OCI-LY3 (cell line): ENCODE measurements around the gene LRTM2.

Source experiments
- H2AFZ ChIP-seq: fragments of 200-600, 300-600 bp; shearing (Covaris generic); 2 replicates; pipeline ENCODE4 v1.6.0; 2014; ENCODE audit warnings: antibody characterized with exemption, low read depth, low read length
- H3K27ac ChIP-seq: fragments of 200-600, 300-600 bp; sonication (generic); 2 replicates; pipeline ENCODE4 v1.5.1; 2014; ENCODE audit warnings: mild to moderate bottlenecking, low read length, moderate library complexity, mixed read lengths
- H3K27me3 ChIP-seq: fragments of 200-600, 300-600 bp; sonication (generic); 2 replicates; pipeline ENCODE4 v1.6.1; 2014; ENCODE audit warnings: low read depth, low read length, mixed read lengths
- H3K36me3 ChIP-seq: fragments of 200-600, 300-600 bp; sonication (generic); replicated peaks from 2 replicates; pipeline ENCODE3; 2014; ENCODE audit warnings: low read depth, low read length, mixed read lengths
- H3K4me1 ChIP-seq: fragments of 300-600, 200-600 bp; sonication (generic); 2 replicates; pipeline ENCODE4 v1.6.1; 2014; ENCODE audit warnings: low read length, mixed read lengths
- H3K4me2 ChIP-seq: fragments of 200-600, 300-600 bp; sonication (generic); 2 replicates; pipeline ENCODE4 v1.6.1; 2014; ENCODE audit warnings: low read length, mixed read lengths
- H3K4me3 ChIP-seq: fragments of 300-600, 200-600 bp; sonication (generic); 2 replicates; pipeline ENCODE4 v1.5.1; 2014; ENCODE audit warnings: antibody characterized with exemption, mild to moderate bottlenecking, low read length, moderate library complexity
- H3K79me2 ChIP-seq: fragments of 300-600, 200-600 bp; shearing (Covaris generic); 2 replicates; pipeline ENCODE4 v1.6.1; 2014; ENCODE audit warnings: mild to moderate bottlenecking, low read length, mixed read lengths
- H3K9ac ChIP-seq: fragments of 300-600, 200-600 bp; shearing (Covaris generic); 2 replicates; pipeline ENCODE4 v1.6.0; 2014; ENCODE audit warnings: mild to moderate bottlenecking, low read length, moderate library complexity
- H3K9me3 ChIP-seq: fragments of 200-600, 300-600 bp; shearing (Covaris generic); 2 replicates; pipeline ENCODE4 v1.6.1; 2014; ENCODE audit warnings: low read length, mixed read lengths; ENCODE audit not compliant: insufficient read depth
- H4K20me1 ChIP-seq: fragments of 200-600, 300-600 bp; sonication (generic); 2 replicates; pipeline ENCODE4 v1.6.1; 2016; ENCODE audit warnings: low read length, mixed read lengths; ENCODE audit not compliant: insufficient read depth
- CTCF ChIP-seq: fragments of 200-600, 300-600 bp; sonication (generic); IDR thresholded peaks from 2 replicates; pipeline ENCODE4 v1.5.1; 2014; ENCODE audit warnings: antibody characterized with exemption, low read length, low read depth
- EZH2phosphoT487 ChIP-seq: fragments of 200-600 bp; shearing (Covaris generic); IDR thresholded peaks from 2 replicates; pipeline ENCODE4 v1.6.1; 2018; ENCODE audit warnings: antibody characterized with exemption, mixed run types, low read depth

The LRTM2 gene

DNA sequence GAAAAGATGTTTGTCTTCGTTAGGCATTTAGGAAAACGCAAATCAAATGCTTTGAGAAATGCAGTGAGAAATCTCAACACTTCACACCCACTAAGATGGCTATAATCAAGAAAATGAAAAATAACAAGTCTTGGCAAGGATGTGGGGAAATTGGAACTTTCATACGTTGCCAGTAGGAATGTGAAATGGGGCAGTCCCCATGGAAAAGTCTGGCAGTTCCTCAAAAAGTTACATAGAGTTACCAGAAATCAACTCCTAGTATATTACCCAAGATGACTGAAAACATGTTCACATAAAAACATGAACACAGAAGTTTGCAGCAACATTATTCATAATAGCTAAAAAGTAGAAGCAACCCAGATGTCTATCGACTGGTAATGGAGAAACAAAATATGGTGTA, 41.5 kb upstream of the LRTM2 start:
- Histone ChIP-seq H3K9ac (no peak overlapping the region), H3K79me2 (no peaks in the 10 kb centered on the region), H3K4me2 (no peak overlapping the region), H2AFZ (no peak overlapping the region), H3K4me1 (no peaks in the 10 kb centered on the region), H3K4me3 (no peak overlapping the region), H3K36me3 (peaks cover 20% of the 10 kb centered on the region), H3K27me3 (no peaks in the 10 kb centered on the region), H3K9me3 (no peaks in the 10 kb centered on the region), H4K20me1 (peaks cover 7% of the 10 kb centered on the region), H3K27ac (no peak overlapping the region)
- TF ChIP-seq EZH2phosphoT487: no peak
- TF ChIP-seq CTCF: no peak

GRCh38 chr12:1779783-1780182, 40.6 kb upstream of the LRTM2 start:
- Histone ChIP-seq H3K4me3 (no peak overlapping the region), H4K20me1 (peaks cover 7% of the 10 kb centered on the region), H3K4me2 (no peak overlapping the region), H3K27ac (no peak overlapping the region), H2AFZ (no peak overlapping the region), H3K36me3 (peaks cover 22% of the 10 kb centered on the region), H3K79me2 (no peaks in the 10 kb centered on the region), H3K9me3 (no peaks in the 10 kb centered on the region), H3K4me1 (no peaks in the 10 kb centered on the region), H3K27me3 (no peaks in the 10 kb centered on the region), H3K9ac (no peak overlapping the region)
- no peak for TF ChIP-seq EZH2phosphoT487

GRCh38 chr12:1781772-1782171, 38.6 kb upstream of the LRTM2 start:
- no peaks in the 10 kb centered on the region for H3K9me3 ChIP-seq
- H3K9ac ChIP-seq: no peak overlapping the region
- peaks cover 27% of the 10 kb centered on the region for H3K36me3 ChIP-seq
- H3K27ac ChIP-seq: no peak overlapping the region
- H3K4me2 ChIP-seq: no peak overlapping the region
- TF ChIP-seq CTCF: no peak
- no peak for TF ChIP-seq EZH2phosphoT487
- H3K79me2 ChIP-seq: no peaks in the 10 kb centered on the region
- H4K20me1 ChIP-seq: peaks cover 4% of the 10 kb centered on the region; the same call in 1 of the 2 replicates
- H2AFZ ChIP-seq: no peak overlapping the region
- H3K4me3 ChIP-seq: no peak overlapping the region
- no peaks in the 10 kb centered on the region for H3K4me1 ChIP-seq
- H3K27me3 ChIP-seq: no peaks in the 10 kb centered on the region

DNA sequence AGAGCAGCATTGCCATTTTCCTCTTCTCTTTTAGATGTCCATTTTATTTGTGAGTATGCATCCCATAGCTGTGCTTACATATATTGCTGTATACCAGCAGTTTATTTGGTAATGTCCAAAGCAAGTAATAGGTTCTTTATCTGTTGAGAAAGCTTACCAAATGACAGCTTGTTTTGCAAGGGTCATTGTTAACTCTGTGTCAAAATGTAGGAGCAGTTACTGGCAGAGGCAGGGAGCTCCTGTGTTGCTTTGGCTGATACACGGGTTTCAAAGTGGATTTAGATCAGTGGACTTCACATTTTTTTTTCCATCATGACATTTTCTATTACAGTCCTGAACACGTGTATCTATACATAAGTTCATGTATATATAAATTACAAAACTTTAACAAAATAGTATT, 38.1 kb upstream of the LRTM2 start:
- Histone ChIP-seq H3K9me3 (no peaks in the 10 kb centered on the region), H2AFZ (no peak overlapping the region), H3K4me3 (no peak overlapping the region), H3K27me3 (no peaks in the 10 kb centered on the region), H4K20me1 (peaks cover 4% of the 10 kb centered on the region; the same call in 1 of the 2 replicates), H3K4me2 (no peak overlapping the region), H3K4me1 (no peaks in the 10 kb centered on the region), H3K36me3 (peaks cover 27% of the 10 kb centered on the region), H3K27ac (no peak overlapping the region), H3K9ac (no peak overlapping the region), H3K79me2 (no peaks in the 10 kb centered on the region)
- TF ChIP-seq CTCF: no peak

DNA sequence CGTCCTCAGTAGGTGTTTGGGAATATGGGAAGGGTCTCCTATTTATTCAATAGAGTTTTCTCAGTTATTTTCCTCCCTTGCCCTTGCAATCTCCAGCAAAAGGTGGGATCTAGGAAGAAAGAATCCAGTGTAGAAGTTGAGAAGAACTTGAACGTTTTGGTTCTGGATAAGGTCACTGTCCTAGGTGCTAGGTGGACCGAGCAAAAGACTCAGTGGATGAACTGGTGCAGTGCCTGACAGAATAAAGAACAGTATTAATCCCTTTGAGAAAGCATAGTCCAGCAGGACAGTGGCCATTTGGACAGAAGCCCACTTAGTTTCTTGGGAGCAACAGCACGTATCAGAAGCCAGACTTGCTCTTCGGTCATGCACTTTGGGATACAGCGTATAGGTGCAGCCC, 32.7 kb upstream of the LRTM2 start:
- TF ChIP-seq EZH2phosphoT487 (no peak), CTCF (no peak)
- H3K4me3 ChIP-seq: no peak overlapping the region
- peaks cover 11% of the 10 kb centered on the region for H3K36me3 ChIP-seq
- no peak overlapping the region for H3K9ac ChIP-seq
- no peak overlapping the region for H2AFZ ChIP-seq
- no peaks in the 10 kb centered on the region for H3K79me2 ChIP-seq
- no peaks in the 10 kb centered on the region for H3K27me3 ChIP-seq
- no peaks in the 10 kb centered on the region for H4K20me1 ChIP-seq
- H3K4me1 ChIP-seq: no peaks in the 10 kb centered on the region
- no peak overlapping the region for H3K27ac ChIP-seq
- no peaks in the 10 kb centered on the region for H3K9me3 ChIP-seq
- no peak overlapping the region for H3K4me2 ChIP-seq
